Right lobe of liver (tissue), 4 donors: ENCODE measurements around the gene ZNF829.

Experiments
- POLR2A ChIP-seq: fragments of 450-650 bp; IDR thresholded peaks from one replicate; pipeline ENCODE4 v1.6.1; 2017; ENCODE audit warnings: antibody characterized with exemption, mild to moderate bottlenecking
- TF ChIP-seq, protein P1 (sequence below), 4 donors: fragments of 200-600 bp in 3 of 4; fragments of 450-650 bp in 1 of 4; IDR thresholded peaks; one replicate each; pipeline versions ENCODE4 v1.5.1 to v1.8.0; 2016 to 2022; ENCODE audit warnings: antibody characterized with exemption in 4 of 4, mild to moderate bottlenecking in 2 of 4
- donor health status: DM: no; HTN: no; CAD: no.
- donor health status: DM: no; HTN: no; CAD: no.
- donor health status: DM: no; HTN: yes; CAD: no.

DNA sequence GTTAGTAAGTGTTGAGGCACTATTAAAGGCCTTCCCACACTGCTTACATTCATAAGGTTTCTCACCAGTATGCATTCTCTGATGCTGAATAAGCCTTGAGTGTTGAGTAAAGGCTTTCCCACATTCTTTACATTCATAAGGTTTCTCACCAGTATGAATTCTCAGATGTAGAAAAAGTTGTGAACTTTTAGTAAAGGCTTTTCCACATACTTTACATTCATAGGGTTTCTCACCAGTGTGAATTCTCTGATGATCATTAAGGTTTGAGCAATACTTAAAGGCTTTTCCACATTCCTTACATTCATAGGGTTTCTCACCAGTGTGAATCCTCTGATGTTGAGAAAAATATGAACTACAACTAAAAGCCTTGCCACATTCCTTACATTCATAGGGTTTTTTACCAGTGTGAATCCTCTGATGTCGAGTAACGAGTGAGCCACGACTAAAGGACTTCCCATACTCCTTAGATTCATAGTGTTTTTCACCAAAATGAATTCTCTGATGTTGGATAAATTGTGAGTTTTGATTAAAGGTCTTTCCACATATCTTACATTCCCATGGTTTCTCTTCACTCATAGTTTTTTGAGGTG lies 24.2 kb downstream of the ZNF829 start:
- no peak for TF ChIP-seq POLR2A
- TF ChIP-seq, protein P1, sequence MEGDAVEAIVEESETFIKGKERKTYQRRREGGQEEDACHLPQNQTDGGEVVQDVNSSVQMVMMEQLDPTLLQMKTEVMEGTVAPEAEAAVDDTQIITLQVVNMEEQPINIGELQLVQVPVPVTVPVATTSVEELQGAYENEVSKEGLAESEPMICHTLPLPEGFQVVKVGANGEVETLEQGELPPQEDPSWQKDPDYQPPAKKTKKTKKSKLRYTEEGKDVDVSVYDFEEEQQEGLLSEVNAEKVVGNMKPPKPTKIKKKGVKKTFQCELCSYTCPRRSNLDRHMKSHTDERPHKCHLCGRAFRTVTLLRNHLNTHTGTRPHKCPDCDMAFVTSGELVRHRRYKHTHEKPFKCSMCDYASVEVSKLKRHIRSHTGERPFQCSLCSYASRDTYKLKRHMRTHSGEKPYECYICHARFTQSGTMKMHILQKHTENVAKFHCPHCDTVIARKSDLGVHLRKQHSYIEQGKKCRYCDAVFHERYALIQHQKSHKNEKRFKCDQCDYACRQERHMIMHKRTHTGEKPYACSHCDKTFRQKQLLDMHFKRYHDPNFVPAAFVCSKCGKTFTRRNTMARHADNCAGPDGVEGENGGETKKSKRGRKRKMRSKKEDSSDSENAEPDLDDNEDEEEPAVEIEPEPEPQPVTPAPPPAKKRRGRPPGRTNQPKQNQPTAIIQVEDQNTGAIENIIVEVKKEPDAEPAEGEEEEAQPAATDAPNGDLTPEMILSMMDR (IDR thresholded peaks at IDR 0.05), result no peak
